ENCODE data around the gene FRMD6.

Gene FRMD6

DNA sequence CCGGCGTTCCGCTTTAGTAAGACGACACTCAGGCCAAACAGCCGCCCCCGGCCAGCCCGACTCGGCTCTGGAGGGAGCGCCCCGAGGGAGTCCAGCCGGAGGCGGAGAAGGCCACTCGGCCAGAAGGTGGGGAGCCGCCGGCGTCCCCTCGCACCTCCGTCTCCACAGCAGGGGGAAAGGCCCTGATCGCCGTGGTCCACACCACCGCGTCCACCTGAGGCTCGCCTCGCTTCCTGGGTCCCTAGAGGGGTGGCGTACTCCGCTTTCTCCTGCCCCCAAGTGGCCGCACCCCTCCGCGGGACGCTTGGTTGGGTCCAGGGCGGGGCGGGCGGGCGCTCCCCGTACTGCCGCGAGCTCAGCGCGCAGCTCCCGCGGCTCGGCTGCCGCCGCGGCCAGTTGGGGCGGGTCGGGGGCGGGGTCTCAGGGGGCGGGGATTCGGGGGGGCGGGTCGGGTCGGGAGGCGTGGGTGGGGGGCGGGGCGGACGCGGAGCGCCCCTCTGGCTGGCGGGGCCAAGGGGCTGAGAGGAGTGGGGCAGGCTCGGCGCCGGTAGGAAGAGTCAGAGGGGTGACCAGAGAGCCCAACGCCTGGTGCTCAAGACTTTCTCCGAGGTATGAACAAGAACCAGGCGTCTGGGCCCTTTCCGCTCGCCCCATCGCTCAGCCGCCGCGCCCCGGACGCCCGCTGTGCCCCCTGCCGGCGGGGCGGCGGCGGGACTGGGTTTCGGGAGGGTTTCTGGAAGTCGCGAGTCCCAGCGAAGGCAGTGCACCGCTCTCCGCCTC is at the start of gene FRMD6:
TSS of gene FRMD6 (plus strand) at position 523 of the 780 bp plus-strand sequence. CDS start 37,927 bp downstream, outside the sequence.
- DNase-seq (ENCODE audit: low spot score) = peak; percentile 84

DNA sequence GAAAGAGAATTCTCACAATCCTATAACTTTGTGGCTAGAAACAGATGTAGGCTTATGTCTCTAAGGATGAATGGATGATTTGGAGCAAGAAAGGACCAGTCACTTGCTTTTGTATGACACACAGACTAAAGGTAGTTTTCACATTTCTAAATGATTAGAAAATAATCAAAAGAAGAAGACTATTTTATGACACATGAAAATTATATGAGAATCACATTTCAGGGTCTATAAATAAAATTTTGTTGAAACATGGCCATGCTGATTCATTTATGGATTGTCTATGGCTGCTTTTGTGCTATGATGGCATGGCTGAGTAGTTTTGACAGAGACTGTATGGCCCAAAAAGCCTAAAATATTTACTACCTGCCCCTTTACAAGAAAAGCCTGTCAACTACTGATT is 49.4 kb upstream of the FRMD6 start:
- no peak for DNase-seq (ENCODE audit: low spot score)

DNA sequence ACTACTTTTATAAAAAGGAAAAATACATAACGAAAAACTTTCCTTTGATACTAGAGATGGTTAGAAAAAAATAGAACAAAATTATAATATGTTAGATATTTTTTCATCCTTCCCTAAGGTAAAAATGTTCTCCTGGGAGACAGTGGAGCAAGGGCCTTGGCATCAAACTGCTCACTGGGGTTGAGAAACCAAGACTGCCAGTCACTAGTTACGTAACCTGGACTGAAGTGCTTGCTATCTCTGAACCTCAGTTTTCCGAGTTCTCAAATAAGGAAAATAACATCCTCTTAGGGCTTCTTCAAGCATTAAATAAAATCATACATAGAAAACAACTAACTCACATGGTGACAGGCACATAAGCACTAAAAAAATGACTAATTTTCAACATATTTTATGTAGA is 48.2 kb upstream of the FRMD6 start:
- DNase-seq (ENCODE audit: low spot score) = no peak

DNA sequence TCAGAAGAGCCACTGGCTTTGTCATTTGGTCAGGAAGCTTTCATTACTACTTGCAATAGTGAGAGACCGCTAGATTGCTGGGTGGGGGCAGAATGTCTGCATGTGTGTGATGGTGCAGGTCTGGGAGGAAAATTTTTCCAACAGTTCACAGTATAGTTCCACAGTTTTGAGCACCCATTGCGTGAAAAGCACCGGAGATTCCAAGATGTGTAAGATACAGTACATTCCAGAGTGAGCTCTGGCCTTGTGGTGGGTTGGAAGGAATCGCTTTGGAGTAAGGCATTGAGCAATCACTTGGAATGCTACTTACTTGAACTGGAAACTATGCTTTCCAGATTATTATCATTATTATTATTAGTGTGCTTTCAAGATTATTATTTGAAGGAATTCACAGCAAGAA is 47.6 kb upstream of the FRMD6 start:
- no peak for DNase-seq (ENCODE audit: low spot score)

DNA sequence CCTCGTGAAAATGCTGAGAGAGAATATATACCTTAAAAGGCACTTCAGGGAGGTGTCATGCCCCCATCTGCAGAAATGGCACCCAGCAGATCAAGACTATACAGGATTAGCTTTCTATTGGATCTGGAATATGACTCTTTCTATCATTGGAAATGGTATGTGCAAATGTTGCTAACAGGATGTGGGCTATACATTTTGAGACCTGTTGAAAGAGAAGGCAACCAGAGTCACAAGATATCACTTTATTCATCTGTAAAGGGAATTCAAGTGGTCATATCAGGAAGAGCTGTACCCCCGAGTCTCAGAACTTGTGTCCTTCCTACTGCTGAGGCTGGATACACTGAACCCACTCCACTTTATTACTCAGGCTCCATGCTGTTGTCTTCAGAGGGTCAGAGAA is 46.1 kb upstream of the FRMD6 start:
- no peak for DNase-seq (ENCODE audit: low spot score)

DNA sequence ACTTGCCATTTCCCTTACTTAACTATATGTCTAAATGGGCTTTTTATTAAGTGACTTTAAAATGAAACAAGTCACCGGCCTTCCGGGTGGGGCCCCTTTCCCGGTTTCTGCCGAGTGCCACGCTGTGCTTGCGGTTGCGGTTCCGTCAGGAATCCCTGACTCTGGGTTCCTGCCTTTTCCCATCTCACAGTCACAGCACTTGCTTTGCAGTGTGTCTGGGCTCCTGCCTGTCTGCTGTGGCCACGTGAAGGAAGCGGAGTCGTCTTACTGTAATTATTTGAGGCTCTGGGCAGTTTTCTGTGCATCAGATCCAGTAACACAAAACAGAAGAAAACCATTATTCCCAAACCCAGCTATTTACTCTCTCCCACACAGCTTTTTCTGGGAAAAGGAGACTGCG is 44.0 kb upstream of the FRMD6 start:
- DNase-seq (ENCODE audit: low spot score) = no peak

DNA sequence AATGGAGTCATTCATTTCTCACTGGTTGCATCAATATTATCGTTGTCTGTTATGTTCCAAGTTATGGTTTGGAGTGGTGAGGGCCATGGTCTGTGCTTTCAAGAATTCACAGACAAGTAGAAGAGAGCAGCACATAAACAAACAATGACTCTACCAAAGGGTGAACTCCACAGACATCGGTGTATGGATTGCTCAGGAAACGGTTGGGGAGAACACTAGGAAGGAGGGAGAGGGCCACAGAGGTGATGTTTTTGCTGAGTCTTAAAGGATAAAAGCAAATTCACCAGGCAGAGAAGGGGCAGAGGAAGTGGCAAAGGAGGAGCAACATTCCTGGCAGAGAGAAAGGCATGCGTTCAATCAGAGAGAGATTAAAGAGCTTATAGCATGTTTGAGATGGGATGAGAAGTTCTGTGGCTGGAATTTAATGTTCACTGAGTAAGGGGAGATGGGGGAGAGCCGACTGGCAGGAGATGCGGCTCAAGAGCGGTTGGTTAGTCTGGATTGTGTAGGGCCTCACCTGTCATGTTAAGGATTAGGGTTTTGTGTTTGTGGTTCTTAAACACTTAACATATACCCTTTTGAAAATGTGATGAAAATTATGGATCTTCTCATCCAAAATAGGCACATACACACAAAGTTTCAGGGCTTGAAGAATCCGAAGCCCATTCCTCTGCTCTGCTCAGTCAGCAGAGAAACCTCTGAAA is 42.3 kb upstream of the FRMD6 start:
- no peak for DNase-seq (ENCODE audit: low spot score)

DNA sequence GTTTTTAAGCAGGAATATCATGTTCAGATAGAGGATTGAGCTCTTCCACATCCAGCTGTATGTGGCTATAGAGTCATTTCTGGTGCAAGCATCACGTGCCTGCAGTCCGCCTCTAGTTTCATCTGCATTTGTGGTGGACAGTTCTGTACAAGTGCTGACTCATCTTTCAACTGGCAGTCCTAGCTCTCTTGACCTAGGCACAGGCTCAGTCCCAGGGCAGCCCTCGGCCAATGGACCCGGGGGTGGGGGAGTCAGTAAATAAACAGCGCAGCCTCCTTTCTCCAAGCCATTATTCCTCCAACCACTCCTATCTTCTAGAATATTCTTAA is 41.8 kb upstream of the FRMD6 start:
- no peak for DNase-seq (ENCODE audit: low spot score)

DNA sequence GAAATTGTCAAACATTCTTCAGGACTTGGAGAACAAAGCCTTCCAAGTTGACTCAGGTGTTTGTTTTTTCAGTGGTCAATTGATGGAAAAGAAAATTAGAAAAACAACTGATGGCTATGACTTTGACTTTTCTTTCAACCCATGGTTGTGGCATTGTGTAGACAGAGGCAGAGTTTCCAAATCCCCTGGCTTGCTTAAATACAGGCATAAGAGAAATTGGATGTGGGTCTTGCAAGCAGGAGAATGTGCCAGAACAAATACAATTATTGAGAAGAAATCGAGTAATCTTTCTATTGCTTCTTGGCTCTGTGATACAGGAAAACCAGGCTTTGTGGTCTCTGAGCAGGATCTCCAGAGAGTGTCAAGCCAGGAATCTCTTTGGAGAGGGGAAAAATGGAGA is 40.9 kb upstream of the FRMD6 start:
- DNase-seq (ENCODE audit: low spot score) = no peak

DNA sequence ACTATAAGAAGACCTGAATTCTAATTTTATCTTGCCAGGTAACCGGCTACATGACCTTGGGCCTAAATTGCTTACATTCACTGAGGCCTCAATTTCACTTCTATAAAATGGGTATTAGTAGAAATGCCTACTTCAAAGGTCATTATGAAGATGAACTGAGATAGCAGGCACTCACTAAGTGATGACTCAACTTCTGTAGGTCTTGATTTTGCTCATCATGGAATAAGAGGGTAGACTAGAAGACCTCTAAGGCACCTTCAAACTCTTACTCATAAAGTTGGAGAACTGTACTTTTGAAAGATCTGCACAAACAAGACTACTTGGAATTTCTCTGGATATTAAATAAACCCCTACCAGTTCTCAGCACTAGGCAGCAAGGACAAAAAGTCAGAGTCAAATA is 39.3 kb upstream of the FRMD6 start:
- no peak for DNase-seq (ENCODE audit: low spot score)

DNA sequence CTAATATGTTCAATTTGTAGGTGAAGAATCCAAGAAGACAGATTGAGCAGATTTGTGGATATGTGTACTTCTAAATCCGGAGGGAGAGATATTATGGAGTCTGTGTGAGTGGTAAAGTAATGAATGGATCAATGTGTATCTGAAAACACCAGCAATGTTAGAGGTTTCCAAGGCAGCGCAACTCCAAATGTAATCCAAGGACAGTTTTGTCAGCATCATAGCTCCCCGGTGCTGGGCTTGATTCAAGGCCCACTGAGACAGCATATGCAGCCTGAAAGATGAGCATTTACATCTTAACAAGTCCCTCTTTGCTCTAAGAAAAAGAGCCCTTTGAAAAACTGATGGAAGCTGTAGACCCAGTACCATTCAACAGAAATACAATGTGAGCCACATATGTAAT is 38.3 kb upstream of the FRMD6 start:
- no peak for DNase-seq (ENCODE audit: low spot score)

DNA sequence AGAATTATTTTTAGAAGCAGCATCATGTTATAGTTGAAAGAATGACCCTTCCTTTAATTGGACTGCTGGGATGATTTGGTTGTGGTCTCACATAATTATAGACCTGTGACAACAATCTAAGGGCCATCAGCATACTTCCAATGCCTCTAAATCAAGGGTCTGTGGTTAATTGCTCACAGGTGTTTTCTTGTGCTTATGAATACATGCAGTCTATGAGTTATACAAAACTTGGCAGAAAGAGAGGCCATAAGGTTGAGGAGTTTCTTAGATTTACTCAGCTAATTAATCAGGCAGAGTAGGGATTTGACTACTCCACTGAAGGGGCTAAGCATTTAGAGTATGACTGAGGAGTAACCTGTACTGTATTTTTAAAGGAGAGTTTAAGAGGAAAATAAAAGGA is 37.0 kb upstream of the FRMD6 start:
- DNase-seq (ENCODE audit: low spot score) = no peak

DNA sequence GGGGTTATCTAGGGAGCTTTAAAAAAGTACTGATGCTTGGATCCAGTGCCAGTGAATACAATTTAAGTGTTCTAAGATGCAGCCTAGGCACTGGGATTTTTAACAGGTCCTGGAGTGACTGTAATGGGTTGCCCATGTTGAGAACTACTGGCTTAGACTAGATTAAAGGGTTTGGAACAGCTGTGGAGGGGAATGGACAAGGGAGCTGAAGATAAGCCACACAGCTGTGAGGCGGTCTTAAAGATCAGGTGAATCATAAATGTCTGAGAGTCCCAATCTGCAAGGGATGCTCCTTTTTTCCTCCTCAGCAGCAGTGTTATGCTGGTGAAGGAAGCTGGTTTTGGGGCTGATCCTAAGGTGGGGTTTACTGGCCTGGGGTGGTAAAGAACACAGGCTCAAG is 35.5 kb upstream of the FRMD6 start:
- no peak for DNase-seq (ENCODE audit: low spot score)

DNA sequence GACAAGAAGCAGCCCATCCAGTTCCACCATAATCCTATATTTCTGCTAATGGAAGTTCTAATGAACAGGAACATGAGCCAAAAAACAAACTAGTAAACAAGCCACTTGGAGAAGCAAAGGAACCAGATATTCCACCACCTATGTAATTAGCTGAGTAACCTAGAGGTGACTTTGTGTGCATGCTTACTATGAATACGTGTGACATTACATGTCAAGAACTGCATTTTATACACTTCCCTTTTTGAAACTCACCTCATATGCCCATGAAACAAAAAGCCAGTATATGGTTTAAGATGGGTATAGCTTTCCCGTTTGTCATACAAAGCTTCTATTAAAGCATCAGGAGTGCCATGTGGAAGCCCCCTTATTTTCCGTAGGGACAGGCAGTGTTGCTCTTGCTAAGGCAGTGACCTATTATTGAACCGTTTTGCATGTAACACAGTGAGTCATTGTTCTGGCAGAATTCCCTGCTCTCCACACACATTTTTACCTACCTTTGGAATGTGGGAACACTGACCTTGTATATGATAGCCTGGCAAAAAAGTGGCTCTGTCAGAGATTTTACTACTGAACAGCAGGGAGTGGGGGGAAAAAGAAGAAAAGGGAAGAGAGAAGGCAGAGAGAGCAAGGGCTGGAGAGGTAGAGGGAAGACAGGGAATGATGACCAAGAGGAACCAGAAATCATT is 34.8 kb upstream of the FRMD6 start:
- no peak for DNase-seq (ENCODE audit: low spot score)

DNA sequence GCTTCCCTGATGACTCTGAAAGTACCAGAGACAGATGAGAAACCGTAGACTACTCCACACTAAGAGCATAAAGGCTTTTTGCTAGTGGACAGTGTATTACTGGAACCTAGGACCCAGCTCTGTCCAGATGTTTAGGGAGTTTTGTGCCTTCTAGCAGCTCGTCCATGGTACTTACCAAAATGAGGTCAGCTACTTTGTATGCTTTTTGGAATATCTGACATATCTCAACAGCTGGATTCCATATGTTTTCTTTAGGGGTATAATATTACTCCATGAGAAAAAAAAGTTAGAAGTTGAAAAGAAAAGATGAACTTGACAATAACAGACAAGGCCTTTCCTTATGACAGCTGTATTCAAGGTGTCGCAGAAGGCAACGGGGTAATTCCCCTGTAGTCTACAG is 32.1 kb upstream of the FRMD6 start:
- DNase-seq (ENCODE audit: low spot score) = no peak

DNA sequence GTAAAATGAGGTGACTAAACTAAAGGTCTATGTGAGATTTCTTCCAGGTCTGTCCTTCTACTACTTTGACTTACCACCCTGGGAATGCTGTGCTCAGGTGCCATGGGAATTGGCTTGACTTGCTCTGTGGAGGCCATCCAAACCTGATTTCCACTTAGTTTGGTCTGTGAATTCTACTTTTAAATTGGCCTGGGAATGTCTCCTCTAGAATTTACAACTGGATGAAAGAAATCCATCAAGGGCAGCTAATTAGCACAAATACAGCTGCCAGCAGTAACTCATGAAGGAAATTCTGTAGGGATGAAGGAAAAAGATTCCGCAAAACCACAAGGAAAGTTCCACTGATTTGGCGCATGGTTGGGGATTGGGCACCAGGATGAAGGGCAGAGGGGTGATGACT is 31.7 kb upstream of the FRMD6 start:
- DNase-seq (ENCODE audit: low spot score) = peak; percentile 1

DNA sequence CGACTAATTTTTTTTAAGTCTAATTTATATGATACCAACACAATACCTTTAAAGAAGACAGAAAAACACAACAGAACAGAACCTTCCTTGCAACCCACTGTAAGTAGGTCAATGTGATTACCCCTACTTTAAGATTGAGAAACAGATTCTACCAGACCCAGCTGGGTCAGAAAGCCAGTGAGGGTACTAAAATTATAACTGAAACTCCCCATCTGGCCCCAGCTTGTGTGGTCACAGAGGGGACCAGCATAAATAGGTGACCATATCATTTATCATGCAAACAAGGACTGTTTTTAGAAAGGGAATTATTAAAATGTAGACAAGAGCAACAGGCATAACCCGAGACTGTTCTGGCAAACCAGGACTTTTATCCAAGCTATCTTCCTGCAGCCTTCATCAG is 30.1 kb upstream of the FRMD6 start:
- no peak for DNase-seq (ENCODE audit: low spot score)

DNA sequence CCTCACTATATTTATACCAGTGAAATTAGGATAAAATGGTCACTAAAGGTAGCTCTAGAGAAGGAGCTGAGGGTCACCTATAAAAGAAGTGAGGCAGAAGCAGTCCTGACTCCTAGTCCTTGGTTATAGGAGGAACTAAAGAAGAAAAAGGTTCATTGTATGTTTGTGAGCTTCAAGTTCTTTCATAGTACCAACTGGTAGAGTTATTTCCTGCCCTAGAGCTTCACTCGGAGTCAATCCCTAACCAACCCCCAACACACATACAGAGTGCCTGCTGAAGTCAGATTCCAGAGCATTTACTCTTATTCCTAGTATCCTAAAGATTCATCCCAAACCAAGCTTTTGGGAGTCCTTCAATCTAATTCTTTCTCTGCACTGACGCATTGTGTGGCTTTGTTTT is 29.3 kb upstream of the FRMD6 start:
- DNase-seq (ENCODE audit: low spot score) = no peak

DNA sequence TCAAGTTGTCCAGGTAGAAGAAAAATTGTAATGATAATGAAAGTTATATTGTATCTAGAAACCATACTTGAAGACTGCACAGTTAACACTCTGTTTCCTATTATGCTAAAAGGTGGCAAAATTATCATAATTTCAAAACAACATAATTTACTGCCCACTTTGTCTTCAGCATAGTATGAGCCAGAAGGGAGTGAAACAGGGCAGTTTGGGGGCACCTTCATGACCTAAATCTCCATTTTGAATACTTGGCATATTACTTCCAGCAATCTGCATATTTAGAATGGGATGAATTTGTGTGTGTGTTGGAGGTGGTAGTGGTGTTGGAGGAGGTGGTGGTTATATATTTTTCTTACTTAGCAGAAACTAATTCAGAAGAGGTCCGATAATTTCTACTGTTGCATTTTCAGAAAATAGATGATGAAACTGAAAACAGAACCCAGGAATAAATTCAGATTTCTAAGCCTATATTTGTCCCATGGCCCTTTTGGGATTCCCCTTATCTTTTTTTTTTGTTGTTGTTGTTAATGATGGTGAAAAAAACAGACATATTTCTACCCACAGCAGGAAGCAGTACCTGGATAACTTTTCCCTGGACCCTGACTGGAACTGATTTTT is 26.6 kb upstream of the FRMD6 start:
- DNase-seq (ENCODE audit: low spot score) = no peak

DNA sequence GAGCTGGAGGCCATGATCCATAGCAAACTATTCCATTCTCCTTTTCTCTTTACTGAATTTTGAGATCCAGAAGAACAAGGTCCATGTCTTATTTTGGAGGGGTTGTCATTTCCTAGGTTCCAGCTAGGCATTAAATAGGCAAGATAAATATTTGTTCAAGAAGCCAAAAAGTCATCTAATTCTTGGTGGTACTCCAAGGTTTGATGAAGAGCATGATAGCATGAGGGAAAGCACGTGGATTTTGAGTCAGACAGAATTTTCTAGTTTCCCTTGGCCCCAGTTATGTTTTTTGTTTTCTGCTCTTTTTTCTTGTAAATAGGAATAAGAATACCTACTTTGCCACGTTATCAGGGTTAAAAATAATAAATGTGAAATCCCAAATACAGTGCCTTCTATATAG is 25.5 kb upstream of the FRMD6 start:
- DNase-seq (ENCODE audit: low spot score) = no peak

DNA sequence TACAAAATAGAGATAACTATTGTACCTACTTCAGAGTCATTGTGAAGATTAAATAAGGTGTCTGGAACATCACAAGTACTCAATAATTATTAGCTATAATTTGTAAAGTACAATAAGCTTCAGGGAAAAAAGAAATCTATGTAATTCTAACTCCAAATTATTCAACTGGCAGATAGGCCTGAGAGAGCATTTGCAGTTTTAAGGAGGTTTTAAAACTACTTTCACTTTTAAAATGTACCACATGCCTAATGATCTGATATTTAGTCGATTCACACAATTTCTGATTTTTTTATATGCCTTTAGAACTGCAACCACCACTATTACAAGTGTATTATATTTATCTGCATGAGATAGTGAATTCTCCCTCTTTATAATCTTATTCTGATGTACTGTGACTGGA is 24.9 kb upstream of the FRMD6 start:
- DNase-seq (ENCODE audit: low spot score) = no peak

DNA sequence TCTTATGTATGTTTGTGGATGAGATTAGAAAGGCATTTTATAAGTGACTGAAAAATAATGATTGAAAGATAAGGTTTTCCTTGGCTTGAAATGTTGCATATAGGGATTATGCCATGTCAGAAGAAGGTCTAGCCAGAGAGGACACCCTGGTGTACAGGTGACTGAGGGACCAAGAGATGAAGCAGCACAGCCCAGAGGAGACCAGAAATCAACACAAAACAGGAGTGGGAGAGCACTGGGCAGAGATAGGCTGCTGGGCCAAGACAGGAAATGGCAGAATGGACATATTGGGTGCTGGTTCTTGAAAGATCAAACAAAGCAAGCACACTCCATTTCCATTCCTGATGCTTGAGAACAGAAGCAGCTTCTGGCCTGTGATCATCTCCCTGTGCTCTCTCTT is 24.4 kb upstream of the FRMD6 start:
- DNase-seq (ENCODE audit: low spot score) = no peak

DNA sequence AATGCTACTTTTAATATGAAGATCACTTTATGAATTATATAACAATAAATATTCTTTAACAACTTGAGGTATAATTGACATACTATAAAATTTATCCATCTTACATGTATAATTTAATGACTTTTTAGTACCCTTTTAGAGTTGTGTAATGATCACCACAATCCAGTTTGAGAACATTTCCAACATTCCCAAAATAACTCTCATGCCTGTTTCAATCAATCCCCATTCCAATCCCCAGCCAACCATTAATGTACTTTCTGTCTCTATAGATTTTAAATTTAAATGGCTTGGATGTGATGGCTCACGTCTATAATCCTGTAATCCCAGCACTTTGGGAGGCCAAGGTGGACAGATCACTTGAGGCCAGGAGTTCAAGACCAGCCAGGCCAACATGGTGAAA is 23.5 kb upstream of the FRMD6 start:
- no peak for DNase-seq (ENCODE audit: low spot score)

Data from putamen (tissue), 1 donor.